Astrocyte (in vitro differentiated cells and primary cell): Measurements from ENCODE around the gene PDE6B. TPM values are rescaled to one million over a fixed set of nuclear protein-coding genes. Genes with fewer than 3 reads are reported as not detected.

Experiments
- DNase-seq: peaks from one replicate; pipeline ENCODE4 v3.0.0-alpha.2; 2010; ENCODE audit warnings: low read depth
- FAIRE-seq: peaks from 2 replicates; lab custom pipeline; 2011; peaks lifted over from hg19 to GRCh38; lab: Jason Lieb, UNC
- H2AFZ ChIP-seq: 2 replicates; pipeline ENCODE4 v1.6.0; 2012; ENCODE audit warnings: low read depth, low read length, inconsistent platforms
- H3K27ac ChIP-seq: 2 replicates; pipeline ENCODE4 v1.5.1; 2011; ENCODE audit warnings: low read depth, low read length, inconsistent platforms
- H3K27me3 ChIP-seq: 2 replicates; pipeline ENCODE4 v1.6.0; 2011; ENCODE audit warnings: low read length, inconsistent platforms; ENCODE audit not compliant: insufficient read depth
- H3K36me3 ChIP-seq: 2 replicates; pipeline ENCODE4 v1.5.1; 2011; ENCODE audit warnings: low read length, inconsistent platforms; ENCODE audit not compliant: insufficient read depth
- H3K4me1 ChIP-seq: 2 replicates; pipeline ENCODE4 v1.5.1; 2011; ENCODE audit warnings: low read length, inconsistent platforms; ENCODE audit not compliant: insufficient read depth
- H3K4me2 ChIP-seq: 2 replicates; pipeline ENCODE4 v1.6.0; 2012; ENCODE audit warnings: low read length, inconsistent platforms
- H3K4me3 ChIP-seq: 2 replicates; pipeline ENCODE4 v1.5.1; 2011; ENCODE audit warnings: low read depth, mild to moderate bottlenecking, low read length, inconsistent platforms; ENCODE audit not compliant: insufficient read depth
- H3K79me2 ChIP-seq: 2 replicates; pipeline ENCODE4 v1.6.0; 2012; ENCODE audit warnings: mild to moderate bottlenecking, low read length, inconsistent platforms; ENCODE audit not compliant: insufficient read depth
- H3K9ac ChIP-seq: 2 replicates; pipeline ENCODE4 v1.6.0; 2012; ENCODE audit warnings: mild to moderate bottlenecking, low read length, inconsistent platforms
- H3K9me3 ChIP-seq: 2 replicates; pipeline ENCODE4 v1.5.1; 2012; ENCODE audit warnings: low read depth, mild to moderate bottlenecking, low read length, inconsistent platforms; ENCODE audit not compliant: insufficient read depth
- H4K20me1 ChIP-seq: 2 replicates; pipeline ENCODE4 v1.6.0; 2012; ENCODE audit warnings: low read length, inconsistent platforms; ENCODE audit not compliant: insufficient read depth
- H3K27ac Mint-ChIP-seq: one replicate; pipeline ENCODE4 v1.8.0; 2021; ENCODE audit warnings: mild to moderate bottlenecking, mixed read lengths; ENCODE audit not compliant: unreplicated experiment
- H3K27me3 Mint-ChIP-seq: one replicate; pipeline ENCODE4 v1.8.0; 2021; ENCODE audit warnings: low read depth, mixed read lengths; ENCODE audit not compliant: unreplicated experiment
- H3K36me3 Mint-ChIP-seq: one replicate; pipeline ENCODE4 v1.8.0; 2021; ENCODE audit warnings: low read depth, mixed read lengths; ENCODE audit not compliant: unreplicated experiment
- H3K4me1 Mint-ChIP-seq: one replicate; pipeline ENCODE4 v1.8.0; 2021; ENCODE audit warnings: low read depth, mixed read lengths; ENCODE audit not compliant: unreplicated experiment
- H3K4me3 Mint-ChIP-seq: one replicate; pipeline ENCODE4 v1.8.0; 2021; ENCODE audit warnings: mild to moderate bottlenecking, moderate library complexity, mixed read lengths; ENCODE audit not compliant: unreplicated experiment
- H3K9me3 Mint-ChIP-seq: one replicate; pipeline ENCODE4 v1.8.0; 2021; ENCODE audit warnings: mild to moderate bottlenecking, mixed read lengths; ENCODE audit not compliant: unreplicated experiment
- EZH2 ChIP-seq: IDR thresholded peaks from 2 replicates; pipeline ENCODE4 v1.6.1; 2012; ENCODE audit warnings: mild to moderate bottlenecking, low read length, inconsistent platforms; ENCODE audit not compliant: insufficient read depth
- total RNA-seq: library from RNA; stranded (reverse); gene quantifications from 2 replicates; pipeline ENCODE4 v1.2.1, GENCODE V29; 2021
- TF ChIP-seq, protein P1 (sequence below): IDR thresholded peaks from 2 replicates; pipeline ENCODE4 v1.5.1; 2011; ENCODE audit warnings: low read depth, mild to moderate bottlenecking, inconsistent platforms, low read length, moderate library complexity; ENCODE audit not compliant: insufficient read depth

Gene PDE6B
- total RNA-seq, 1 donor from 2014 or later = 2.8 TPM

DNA sequence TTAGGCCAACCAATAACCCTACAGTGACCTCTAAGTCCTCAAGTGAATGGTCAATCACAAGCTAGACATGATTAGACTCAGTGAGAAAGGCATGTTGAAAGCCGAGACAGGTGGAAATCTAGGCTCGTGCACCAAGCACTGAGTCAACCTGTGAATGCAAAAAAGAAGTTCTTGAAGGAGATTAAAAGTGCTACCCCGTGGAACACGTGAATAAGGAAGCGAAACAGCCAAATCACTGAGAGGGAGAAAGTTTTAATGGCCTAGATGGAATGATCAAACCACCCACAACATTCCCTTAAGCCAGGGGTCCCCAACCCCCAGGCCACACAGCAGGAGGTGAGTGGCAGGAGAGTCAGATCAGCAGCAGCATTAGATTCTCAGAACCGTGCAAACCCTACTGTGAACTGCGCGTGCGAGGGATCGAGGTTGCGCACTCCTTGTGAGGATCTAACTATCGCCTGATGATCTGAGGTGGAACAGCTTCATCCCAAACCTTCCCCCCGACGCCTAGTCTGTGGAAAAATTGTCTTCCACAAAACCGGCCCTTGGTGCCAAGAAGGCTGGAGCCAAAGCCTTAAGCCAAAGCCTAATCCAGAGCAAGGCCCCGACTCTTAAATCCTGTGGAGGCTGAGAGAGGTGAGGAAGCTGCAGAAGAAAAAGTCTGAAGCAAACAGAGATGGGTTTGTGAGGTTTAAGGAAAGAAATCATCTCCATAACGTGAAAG, 19.5 kb upstream of the PDE6B start:
- Histone ChIP-seq H4K20me1 (no peaks in the 10 kb centered on the region), H3K79me2 (no peaks in the 10 kb centered on the region), H3K9ac (no peak overlapping the region), H2AFZ (no peak overlapping the region), H3K4me1 (no peaks in the 10 kb centered on the region), H3K27me3 (no peaks in the 10 kb centered on the region), H3K9me3 (peaks cover 5% of the 10 kb centered on the region), H3K36me3 (no peaks in the 10 kb centered on the region), H3K4me2 (no peak overlapping the region), H3K4me3 (no peak overlapping the region), H3K27ac (no peak overlapping the region)
- Mint-ChIP-seq H3K4me1 (peaks cover 6% of the 10 kb centered on the region), H3K27ac (no peak overlapping the region), H3K9me3 (peaks cover 11% of the 10 kb centered on the region), H3K4me3 (no peak overlapping the region), H3K36me3 (no peaks in the 10 kb centered on the region), H3K27me3 (peaks cover 10% of the 10 kb centered on the region)
- no peak for DNase-seq
- no peak for FAIRE-seq
- no peak for TF ChIP-seq EZH2
- TF ChIP-seq, protein P1, sequence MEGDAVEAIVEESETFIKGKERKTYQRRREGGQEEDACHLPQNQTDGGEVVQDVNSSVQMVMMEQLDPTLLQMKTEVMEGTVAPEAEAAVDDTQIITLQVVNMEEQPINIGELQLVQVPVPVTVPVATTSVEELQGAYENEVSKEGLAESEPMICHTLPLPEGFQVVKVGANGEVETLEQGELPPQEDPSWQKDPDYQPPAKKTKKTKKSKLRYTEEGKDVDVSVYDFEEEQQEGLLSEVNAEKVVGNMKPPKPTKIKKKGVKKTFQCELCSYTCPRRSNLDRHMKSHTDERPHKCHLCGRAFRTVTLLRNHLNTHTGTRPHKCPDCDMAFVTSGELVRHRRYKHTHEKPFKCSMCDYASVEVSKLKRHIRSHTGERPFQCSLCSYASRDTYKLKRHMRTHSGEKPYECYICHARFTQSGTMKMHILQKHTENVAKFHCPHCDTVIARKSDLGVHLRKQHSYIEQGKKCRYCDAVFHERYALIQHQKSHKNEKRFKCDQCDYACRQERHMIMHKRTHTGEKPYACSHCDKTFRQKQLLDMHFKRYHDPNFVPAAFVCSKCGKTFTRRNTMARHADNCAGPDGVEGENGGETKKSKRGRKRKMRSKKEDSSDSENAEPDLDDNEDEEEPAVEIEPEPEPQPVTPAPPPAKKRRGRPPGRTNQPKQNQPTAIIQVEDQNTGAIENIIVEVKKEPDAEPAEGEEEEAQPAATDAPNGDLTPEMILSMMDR = no peak

DNA sequence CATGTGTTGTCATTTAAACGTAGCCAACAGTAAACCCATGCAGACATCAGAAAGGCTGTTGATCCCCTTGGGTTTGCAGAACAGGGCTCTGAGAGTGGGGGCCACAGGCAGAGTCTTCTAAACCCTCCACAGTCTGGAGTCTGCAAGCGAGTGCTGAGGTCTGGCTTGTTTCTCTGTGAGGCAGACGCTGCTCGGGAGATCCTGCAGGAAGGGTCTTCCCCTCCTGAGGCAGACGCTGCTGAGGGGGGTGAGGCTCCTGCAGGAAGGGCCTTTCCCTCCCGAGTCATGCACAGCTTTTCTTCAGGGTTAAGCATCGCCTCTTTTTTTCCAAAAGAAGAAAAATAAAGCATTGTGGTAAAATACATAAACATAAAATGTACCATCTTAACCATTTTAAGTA, 17.1 kb upstream of the PDE6B start:
- H3K79me2 ChIP-seq = no peaks in the 10 kb centered on the region
- no peak overlapping the region for H3K27ac ChIP-seq
- DNase-seq (no peak), FAIRE-seq (no peak)
- no peaks in the 10 kb centered on the region for H4K20me1 ChIP-seq
- H3K27me3 ChIP-seq = no peaks in the 10 kb centered on the region
- peaks cover 5% of the 10 kb centered on the region for H3K9me3 ChIP-seq
- no peak overlapping the region for H3K4me3 ChIP-seq
- H3K4me3 Mint-ChIP-seq = no peak overlapping the region
- no peaks in the 10 kb centered on the region for H3K36me3 ChIP-seq
- no peak for TF ChIP-seq EZH2
- TF ChIP-seq, protein P1 = no peak
- no peaks in the 10 kb centered on the region for H3K4me1 ChIP-seq
- no peak overlapping the region for H3K27ac Mint-ChIP-seq
- no peaks in the 10 kb centered on the region for H3K4me1 Mint-ChIP-seq
- no peak overlapping the region for H3K4me2 ChIP-seq
- H3K9ac ChIP-seq = no peak overlapping the region
- no peak overlapping the region for H2AFZ ChIP-seq
- H3K36me3 Mint-ChIP-seq = no peaks in the 10 kb centered on the region
- peaks cover 13% of the 10 kb centered on the region for H3K27me3 Mint-ChIP-seq
- H3K9me3 Mint-ChIP-seq = peaks cover 11% of the 10 kb centered on the region

DNA sequence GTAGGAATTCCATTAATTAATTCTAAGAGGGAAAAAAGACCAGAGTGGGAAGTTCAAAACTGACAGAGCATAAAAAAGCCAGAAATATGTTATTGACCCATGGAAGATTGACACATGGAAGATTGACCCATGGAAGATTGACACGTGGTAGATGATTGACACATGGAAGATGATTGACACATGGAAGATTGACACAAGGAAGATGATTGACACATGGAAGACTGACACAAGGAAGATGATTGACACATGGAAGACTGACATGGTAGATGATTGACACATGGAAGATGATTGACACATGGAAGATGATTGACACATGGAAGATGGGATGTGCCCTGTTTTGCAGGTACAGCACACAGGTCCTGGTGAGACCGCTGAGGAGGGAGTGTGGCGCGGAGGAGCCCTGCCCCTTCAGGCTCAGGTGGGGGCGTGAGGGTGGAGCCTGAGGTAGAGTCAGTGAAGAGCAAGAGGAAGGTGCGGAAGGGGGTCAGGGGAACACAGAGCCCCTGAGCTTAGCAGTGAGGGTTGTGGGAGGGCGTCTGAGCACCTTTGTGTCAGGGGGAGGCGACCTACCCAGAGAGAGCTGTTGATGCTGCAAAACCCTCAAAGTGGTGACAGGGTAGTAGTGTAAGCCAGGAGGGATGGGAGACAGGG, 15.8 kb upstream of the PDE6B start:
- Histone ChIP-seq H3K36me3 (no peaks in the 10 kb centered on the region), H3K4me2 (no peak overlapping the region), H4K20me1 (no peaks in the 10 kb centered on the region), H3K27me3 (no peaks in the 10 kb centered on the region), H3K4me1 (no peaks in the 10 kb centered on the region), H3K4me3 (no peak overlapping the region), H3K9me3 (peaks cover 5% of the 10 kb centered on the region), H3K79me2 (no peaks in the 10 kb centered on the region), H3K9ac (no peak overlapping the region), H3K27ac (no peak overlapping the region), H2AFZ (no peak overlapping the region)
- DNase-seq (no peak), FAIRE-seq (no peak)
- no peaks in the 10 kb centered on the region for H3K36me3 Mint-ChIP-seq
- TF ChIP-seq EZH2 = no peak
- TF ChIP-seq, protein P1 = no peak
- H3K27ac Mint-ChIP-seq = no peak overlapping the region
- H3K9me3 Mint-ChIP-seq = peaks cover 11% of the 10 kb centered on the region
- H3K27me3 Mint-ChIP-seq = peaks cover 20% of the 10 kb centered on the region
- no peaks in the 10 kb centered on the region for H3K4me1 Mint-ChIP-seq
- H3K4me3 Mint-ChIP-seq = no peak overlapping the region
